HT-29 (cell line): Measurements from ENCODE around the gene PHF12. TPM values are rescaled to one million over a fixed set of nuclear protein-coding genes. Genes with fewer than 3 reads are reported as not detected.
"Not testable (repeated sequence)": the region's sequence is repeated elsewhere in the genome, so short reads cannot be mapped to it uniquely, and the experiment has no call there.

ENCODE experiments used
- DNase-seq: peaks from one replicate; pipeline ENCODE4 v3.0.0-alpha.2; 2015; ENCODE audit warnings: low spot score
- total RNA-seq: library from RNA; depleted of rRNA; stranded (reverse); fragments of >200 nt; shearing (Covaris generic); gene quantifications from 2 replicates; pipeline ENCODE4 v1.2.3, GENCODE V29; 2014

PHF12 gene
- total RNA-seq, 1 experiment from 2014 or later = 32.0 TPM

- no peak for DNase-seq
Observed at GRCh38 chr17:28904800-28905199, 46.5 kb downstream of the PHF12 start.

GRCh38 chr17:28903546-28903841, 47.8 kb downstream of the PHF12 start:
- not testable (repeated sequence) for DNase-seq

GRCh38 chr17:28902819-28903545, 48.3 kb downstream of the PHF12 start, which contains the start of gene DHRS13:
TSS of gene DHRS13 (minus strand) at chr17:28903079. CDS start at chr17:28902944, 135 bp downstream.
- peak; percentile 96 for DNase-seq

GRCh38 chr17:28901866-28902818, 49.2 kb downstream of the PHF12 start:
- peak; percentile 56 for DNase-seq

- DNase-seq = no peak
Observed at GRCh38 chr17:28900986-28901726, 50.2 kb downstream of the PHF12 start.

DNA sequence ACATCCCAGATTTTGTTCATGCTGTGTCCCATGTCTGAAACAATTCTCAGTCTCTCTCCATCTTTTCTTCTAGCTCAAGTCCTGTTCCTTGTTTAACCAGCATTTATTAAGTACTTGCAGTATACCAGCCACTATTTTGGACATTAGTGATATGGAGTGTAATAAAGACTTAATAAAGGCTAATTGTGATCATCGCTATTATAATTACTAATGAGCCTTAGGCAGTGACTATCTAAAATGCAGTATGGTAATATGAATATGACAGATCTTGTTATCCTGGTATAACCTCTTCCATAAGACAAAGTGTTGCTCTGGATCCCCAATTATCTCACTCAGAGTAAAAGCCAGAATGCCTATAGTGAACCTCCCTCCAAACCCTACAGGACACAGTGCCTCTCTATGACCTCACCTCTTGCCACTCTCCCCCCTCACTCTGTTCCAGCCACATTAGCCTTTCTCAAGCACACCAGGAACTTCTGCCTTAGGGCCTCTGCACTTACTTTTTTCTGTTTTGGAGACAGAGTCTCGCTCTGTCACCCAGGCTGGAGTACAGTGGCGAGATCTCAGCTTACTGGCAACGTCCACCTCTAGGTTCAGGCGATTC, 52.0 kb downstream of the PHF12 start:
- no peak for DNase-seq

DNA sequence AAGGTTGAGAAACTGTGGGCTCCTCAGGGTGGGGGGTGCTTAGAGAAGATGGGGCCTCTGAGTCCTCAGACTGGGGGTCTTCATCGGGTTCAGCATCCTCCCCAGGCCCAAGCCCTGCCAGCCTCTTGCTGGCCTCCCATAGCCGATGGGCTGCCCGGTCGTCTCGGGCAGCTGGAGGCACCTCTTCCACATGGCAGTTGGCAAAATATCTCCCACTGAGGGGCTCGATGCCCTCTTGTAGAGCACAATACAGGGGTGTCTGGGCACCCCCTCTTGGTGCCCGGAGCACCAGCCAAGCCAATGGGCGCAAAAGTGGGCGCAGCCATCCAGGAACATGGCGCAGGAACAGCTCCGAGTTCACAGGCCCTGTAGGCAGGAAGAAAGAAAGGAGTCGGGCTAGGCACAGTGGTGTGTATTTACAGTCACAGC, 52.8 kb downstream of the PHF12 start:
- no peak for DNase-seq

DNA sequence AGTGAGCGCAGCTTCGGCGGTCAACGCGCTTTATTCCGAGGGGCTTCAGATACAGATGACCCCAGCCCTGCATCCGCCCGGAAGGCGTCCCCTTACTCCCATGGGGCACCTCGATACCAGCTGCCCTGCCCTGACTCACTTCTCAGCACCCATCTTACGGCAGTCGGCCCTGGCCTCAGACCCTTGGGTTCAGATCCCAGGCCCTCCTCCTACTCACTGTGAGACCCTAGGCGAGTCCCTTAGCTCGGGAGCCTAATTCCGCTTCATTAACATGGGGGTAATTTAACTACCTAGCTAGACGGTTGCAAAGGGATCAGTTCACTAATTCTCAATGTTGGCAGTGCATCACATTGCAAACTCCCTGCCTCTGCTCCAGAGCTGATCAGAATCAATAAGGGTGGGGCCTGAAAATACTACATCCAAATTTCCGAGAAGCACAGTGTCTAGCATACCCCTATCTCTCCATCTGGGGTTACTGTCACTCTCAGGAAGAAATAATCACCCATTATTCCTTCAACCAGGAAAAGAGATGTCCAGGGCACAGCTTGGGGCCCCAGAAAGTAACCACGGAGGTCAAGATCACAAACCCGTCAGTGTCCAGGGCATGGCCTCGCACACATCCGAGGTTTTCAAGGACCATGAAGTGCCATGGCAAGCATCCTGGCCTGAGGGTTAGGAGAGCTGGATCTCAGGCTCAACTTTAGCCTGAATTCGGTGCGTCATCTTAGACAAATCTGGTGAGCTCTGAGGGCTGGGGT, 53.4 kb downstream of the PHF12 start:
- no peak for DNase-seq

GRCh38 chr17:28896884-28897768, 54.2 kb downstream of the PHF12 start, which contains the start of gene FLOT2:
TSS of gene FLOT2 (minus strand) at chr17:28897733. CDS start at chr17:28897574, 159 bp downstream.
- peak; percentile 44 for DNase-seq

- DNase-seq = no peak
Observed at GRCh38 chr17:28896491-28896883, 54.8 kb downstream of the PHF12 start.

- DNase-seq = peak; percentile 14
Observed at GRCh38 chr17:28895794-28896447, 55.4 kb downstream of the PHF12 start.

GRCh38 chr17:28893248-28894183, 57.8 kb downstream of the PHF12 start:
- not testable (repeated sequence) for DNase-seq

DNA sequence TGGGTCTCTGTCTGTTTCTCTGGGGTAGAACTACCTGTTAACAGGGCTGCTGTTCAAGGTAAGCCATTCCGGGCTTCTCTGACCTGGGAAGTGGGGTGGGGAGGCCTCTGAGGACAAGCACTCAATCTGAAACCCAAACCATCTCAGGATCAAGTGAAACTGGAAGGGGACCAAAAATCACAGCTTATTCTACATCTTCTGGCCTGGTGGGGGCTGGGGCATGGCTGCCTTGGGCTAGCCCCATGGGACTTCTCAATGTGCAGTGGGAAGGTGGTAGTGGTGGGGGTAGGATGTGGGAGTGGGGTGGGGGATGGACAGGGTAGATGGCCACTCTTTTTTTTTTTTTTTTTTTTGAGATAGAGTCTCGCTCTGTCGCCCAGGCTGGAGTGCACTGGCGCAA, 59.3 kb downstream of the PHF12 start:
- DNase-seq = no peak

DNA sequence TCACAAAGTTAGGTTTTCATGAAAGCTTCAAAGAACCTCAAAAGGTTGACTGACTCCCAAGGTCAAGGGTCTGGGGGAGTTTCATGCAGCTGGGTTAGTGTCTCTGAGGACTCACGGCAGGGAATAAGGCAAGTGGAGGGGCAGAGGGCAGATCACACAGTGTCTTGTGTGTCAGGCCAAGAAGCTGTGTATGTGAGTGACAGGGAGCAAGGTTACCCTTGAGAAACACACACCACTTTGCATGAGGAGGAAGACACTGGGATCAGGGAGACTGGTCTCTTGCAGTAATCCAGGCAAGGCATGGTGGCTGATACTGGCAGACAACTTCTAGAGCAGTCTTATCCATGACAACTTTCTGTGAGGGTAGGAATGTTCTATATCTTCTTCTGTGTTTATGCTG, 60.1 kb downstream of the PHF12 start:
- no peak for DNase-seq

- no peak for DNase-seq
Observed at GRCh38 chr17:28889996-28890395, 61.3 kb downstream of the PHF12 start.

GRCh38 chr17:28888832-28889231, 62.5 kb downstream of the PHF12 start:
- no peak for DNase-seq

DNA sequence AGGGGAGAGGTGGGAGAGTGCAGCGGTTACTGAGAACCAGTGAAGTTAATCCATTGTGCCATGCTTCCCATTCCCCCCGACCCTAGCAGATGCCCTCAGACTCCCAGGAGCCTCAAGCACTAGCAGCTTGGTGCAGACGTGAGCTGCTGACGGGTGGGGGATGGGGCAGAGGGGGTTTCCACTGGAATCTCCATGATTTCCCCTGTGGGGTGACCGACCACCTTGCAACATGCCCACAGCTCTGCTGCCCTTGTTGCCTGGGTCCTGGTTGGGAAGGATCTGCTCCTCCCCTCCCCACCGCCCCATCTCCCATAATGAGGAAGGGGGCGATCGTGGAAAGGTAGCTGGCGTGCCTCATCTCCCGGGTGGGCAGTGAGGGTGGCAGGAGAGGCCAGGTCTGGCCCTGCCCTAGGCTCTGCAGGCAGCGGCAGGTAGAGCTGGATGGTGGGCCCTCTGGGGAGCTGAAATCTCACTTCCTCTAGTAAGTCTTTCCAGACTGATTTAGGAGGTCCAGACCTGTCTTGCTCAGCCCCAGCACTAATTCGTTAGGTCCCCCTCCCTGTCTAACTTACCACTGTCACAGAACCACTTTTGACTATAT, 63.3 kb downstream of the PHF12 start:
- DNase-seq = no peak

- DNase-seq = no peak
Observed at GRCh38 chr17:28885951-28886350, 65.4 kb downstream of the PHF12 start.
